ENCODE data around the gene TOR3A.

TOR3A gene

DNA sequence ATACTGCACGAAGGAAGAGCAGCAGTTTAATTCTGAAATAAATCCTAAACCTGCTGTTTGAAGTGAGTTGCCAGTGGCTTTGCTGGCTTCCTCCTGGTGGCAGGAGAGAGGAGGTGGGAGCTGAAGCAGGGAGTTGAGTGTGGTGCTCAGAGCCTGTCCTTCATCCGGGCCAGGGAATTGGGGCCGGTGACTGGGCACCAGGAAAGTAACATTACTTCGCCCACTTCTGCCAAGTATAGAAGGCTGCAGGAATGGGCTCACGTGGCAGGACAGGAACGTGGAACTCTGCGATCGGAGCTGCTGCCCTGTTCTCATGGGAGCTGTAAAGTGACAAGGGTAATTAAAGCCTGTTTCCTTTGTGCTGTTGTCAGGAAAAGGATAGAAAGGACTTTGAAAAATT is 8.7 kb downstream of the TOR3A start:
- H3K27me3 ChIP-seq (ENCODE audit: insufficient read depth, low read depth, severe bottlenecking), result no peaks in the 10 kb centered on the region
- H3K36me3 ChIP-seq, result peaks cover 94% of the 10 kb centered on the region
- peak overlapping the region; percentile 66 for H3K27ac ChIP-seq
- peak; percentile 31; the same call in 1 of the 2 replicates for TF ChIP-seq CTCF (IDR thresholded peaks at IDR 0.05; ENCODE audit: low read depth, low read length)
- no peak for DNase-seq
- no peaks in the 10 kb centered on the region for H3K9me3 ChIP-seq (ENCODE audit: severe bottlenecking)
- no peak overlapping the region for H3K4me3 ChIP-seq (ENCODE audit: low read depth, low read length)

- no peak for TF ChIP-seq CTCF (IDR thresholded peaks at IDR 0.05; ENCODE audit: low read depth, low read length)
- no peak for DNase-seq
- no peak overlapping the region for H3K4me3 ChIP-seq (ENCODE audit: low read depth, low read length)
- peak overlapping the region; percentile 66 for H3K27ac ChIP-seq
- H3K27me3 ChIP-seq (ENCODE audit: insufficient read depth, low read depth, severe bottlenecking), result no peaks in the 10 kb centered on the region
- H3K36me3 ChIP-seq, result peaks cover 94% of the 10 kb centered on the region
- H3K9me3 ChIP-seq (ENCODE audit: severe bottlenecking), result no peaks in the 10 kb centered on the region
These were observed 9.1 kb downstream of the TOR3A start for GRCh38 chr1:179090923-179091322.

DNA sequence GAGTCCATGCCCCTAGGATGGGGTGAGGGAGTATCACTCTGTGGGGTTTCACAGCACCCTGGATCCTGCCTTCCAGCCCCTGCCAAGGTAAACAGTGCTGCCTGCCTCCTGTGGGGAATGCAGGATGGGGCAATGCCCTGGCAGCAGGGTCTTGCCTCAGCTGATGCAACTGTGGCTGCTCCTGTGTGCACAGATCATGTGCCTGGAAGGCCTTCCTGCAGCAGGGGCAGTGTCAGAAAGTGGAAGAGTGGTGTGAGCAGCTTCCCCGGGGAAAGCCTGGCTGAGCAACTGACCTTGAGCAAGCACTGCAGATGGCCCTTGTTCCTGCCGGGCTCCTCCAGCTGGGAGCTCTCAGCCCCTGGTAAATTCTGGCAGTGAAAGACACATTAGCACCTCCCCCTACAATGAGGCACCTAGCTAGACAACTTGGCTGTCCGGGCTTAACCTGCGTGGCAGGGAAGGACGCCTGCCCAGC is 9.9 kb downstream of the TOR3A start:
- peaks cover 94% of the 10 kb centered on the region for H3K36me3 ChIP-seq
- peak overlapping the region; percentile 66 for H3K27ac ChIP-seq
- DNase-seq, result peak; percentile 81

GRCh38 chr1:179092896-179093461 is 11.1 kb downstream of the TOR3A start:
- Histone ChIP-seq H3K4me3 (ENCODE audit: low read depth, low read length) (no peak overlapping the region), H3K27me3 (ENCODE audit: insufficient read depth, low read depth, severe bottlenecking) (no peaks in the 10 kb centered on the region), H3K27ac (no peak overlapping the region; the same call in 1 of the 2 replicates), H3K36me3 (peaks cover 94% of the 10 kb centered on the region), H3K9me3 (ENCODE audit: severe bottlenecking) (no peaks in the 10 kb centered on the region)
- TF ChIP-seq CTCF (IDR thresholded peaks at IDR 0.05; ENCODE audit: low read depth, low read length), result no peak
- DNase-seq, result no peak

More for the DNA sequence above, 9.9 kb downstream of the TOR3A start:
- H3K27me3 ChIP-seq (ENCODE audit: insufficient read depth, low read depth, severe bottlenecking), result no peaks in the 10 kb centered on the region
- H3K4me3 ChIP-seq (ENCODE audit: low read depth, low read length), result no peak overlapping the region
- no peaks in the 10 kb centered on the region for H3K9me3 ChIP-seq (ENCODE audit: severe bottlenecking)
- TF ChIP-seq CTCF (IDR thresholded peaks at IDR 0.05; ENCODE audit: low read depth, low read length), result no peak

DNA sequence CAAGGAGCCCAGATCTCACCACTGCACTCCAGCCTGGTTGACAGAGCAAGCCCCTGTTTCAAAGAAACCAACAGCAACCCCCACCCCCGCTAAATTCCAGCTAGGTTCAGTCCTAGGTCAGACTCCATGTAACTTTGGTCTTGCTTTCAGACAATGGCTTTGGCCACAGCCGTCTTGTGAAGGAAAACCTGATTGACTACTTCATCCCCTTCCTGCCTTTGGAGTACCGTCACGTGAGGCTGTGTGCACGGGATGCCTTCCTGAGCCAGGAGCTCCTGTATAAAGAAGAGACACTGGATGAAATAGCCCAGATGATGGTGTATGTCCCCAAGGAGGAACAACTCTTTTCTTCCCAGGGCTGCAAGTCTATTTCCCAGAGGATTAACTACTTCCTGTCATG is 12.9 kb downstream of the TOR3A start:
- Histone ChIP-seq H3K36me3 (peaks cover 81% of the 10 kb centered on the region), H3K9me3 (ENCODE audit: severe bottlenecking) (no peaks in the 10 kb centered on the region), H3K27ac (peak overlapping the region; percentile 76), H3K4me3 (ENCODE audit: low read depth, low read length) (no peak overlapping the region), H3K27me3 (ENCODE audit: insufficient read depth, low read depth, severe bottlenecking) (no peaks in the 10 kb centered on the region)
- TF ChIP-seq CTCF (IDR thresholded peaks at IDR 0.05; ENCODE audit: low read depth, low read length), result no peak
- DNase-seq, result no peak

DNA sequence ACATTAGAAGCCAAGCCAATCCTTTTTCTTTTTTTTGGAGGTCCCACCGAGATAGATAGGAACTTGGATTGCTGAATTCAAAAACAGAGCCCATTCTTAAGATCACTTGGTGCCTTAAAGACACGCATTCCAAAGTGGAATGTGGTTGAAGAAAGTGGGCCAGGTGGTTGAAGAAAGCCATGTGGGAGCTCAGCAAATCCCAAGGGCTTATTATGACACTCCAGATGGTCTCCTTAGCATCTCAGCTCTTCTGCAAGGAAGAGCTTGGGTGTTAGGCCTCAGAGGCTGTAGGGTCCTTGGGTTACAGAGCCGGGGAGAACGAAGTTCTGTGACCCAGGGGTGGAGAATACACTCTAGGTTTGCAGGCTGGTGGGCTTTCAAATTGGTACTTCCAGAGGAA is 13.5 kb downstream of the TOR3A start:
- H3K27ac ChIP-seq, result peak overlapping the region; percentile 76
- TF ChIP-seq CTCF (IDR thresholded peaks at IDR 0.05; ENCODE audit: low read depth, low read length), result no peak
- peaks cover 78% of the 10 kb centered on the region for H3K36me3 ChIP-seq
- peak; percentile 76 for DNase-seq
- no peaks in the 10 kb centered on the region for H3K27me3 ChIP-seq (ENCODE audit: insufficient read depth, low read depth, severe bottlenecking)
- H3K9me3 ChIP-seq (ENCODE audit: severe bottlenecking), result no peaks in the 10 kb centered on the region
- no peak overlapping the region for H3K4me3 ChIP-seq (ENCODE audit: low read depth, low read length)
